Neural progenitor cell (in vitro differentiated cells): Measurements from ENCODE around the gene GARIN5A.

Experiments used
- CTCF ChIP-seq: fragments of 200-600 bp; sonication (generic); IDR thresholded peaks from 2 replicates; pipeline ENCODE4 v1.5.1; 2017; ENCODE audit warnings: antibody characterized with exemption, mild to moderate bottlenecking
- EZH2 ChIP-seq: fragments of 200-600 bp; sonication (generic); IDR thresholded peaks from 2 replicates; pipeline ENCODE4 v1.6.1; 2017; ENCODE audit warnings: antibody characterized with exemption, mild to moderate bottlenecking, moderate library complexity

DNA sequence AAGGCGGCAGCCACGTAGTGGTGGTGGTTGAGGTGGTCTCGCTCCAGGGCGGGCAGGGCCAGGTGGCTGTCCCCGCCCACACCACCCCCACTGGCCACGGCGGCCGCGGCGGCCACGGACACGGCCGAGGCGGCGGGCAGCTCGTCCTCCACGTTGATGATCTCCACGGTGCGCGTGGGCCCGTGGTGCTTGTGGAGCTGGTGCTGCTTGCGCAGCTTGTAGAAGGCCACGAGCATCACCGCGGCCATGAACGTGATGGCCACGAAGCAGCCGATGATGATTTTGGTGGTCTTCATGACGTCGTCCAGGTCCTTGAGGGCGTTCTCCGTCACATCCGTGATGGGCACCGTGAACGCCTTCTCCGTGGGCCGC lies 41.0 kb upstream of the GARIN5A start:
- no peak for TF ChIP-seq EZH2
- no peak for TF ChIP-seq CTCF
